GM19328 (cell line): ENCODE data around the gene OTOGL.
"Not testable (repeated sequence)": the region's sequence is repeated elsewhere in the genome, so short reads cannot be mapped to it uniquely, and the experiment has no call there.

Experiments
- ATAC-seq: cut with Tn5 transposase; IDR thresholded peaks from one replicate; pipeline ENCODE4 v1.9.1; 2021; ENCODE audit warnings: mild to moderate bottlenecking, moderate library complexity; ENCODE audit not compliant: unreplicated experiment

The OTOGL gene

GRCh38 chr12:80099259-80099658, at the start of gene OTOGL:
Gene OTOGL (plus strand): TSS chr12:80099537. CDS start chr12:80209432, 109,895 bp downstream.
- ATAC-seq, result no peak

DNA sequence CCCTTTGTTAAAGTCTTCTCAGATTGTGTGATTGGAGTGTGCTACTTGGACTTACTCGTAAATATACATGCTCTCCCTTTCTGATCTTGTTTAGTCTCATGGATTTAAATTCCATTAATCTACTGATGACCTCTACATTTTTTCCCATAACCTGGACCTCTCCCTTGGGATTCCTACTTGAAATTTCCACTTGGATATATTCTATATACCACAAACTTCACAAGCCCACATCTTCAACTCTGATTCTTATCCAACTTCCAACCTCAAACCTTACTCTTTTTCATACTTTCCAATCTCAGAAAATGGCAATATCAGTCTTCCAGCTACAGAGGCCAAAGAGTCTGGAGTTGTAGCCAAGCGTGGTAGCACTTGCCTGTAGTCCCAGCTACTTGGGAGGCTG, 49.1 kb upstream of the OTOGL start:
- no peak for ATAC-seq

DNA sequence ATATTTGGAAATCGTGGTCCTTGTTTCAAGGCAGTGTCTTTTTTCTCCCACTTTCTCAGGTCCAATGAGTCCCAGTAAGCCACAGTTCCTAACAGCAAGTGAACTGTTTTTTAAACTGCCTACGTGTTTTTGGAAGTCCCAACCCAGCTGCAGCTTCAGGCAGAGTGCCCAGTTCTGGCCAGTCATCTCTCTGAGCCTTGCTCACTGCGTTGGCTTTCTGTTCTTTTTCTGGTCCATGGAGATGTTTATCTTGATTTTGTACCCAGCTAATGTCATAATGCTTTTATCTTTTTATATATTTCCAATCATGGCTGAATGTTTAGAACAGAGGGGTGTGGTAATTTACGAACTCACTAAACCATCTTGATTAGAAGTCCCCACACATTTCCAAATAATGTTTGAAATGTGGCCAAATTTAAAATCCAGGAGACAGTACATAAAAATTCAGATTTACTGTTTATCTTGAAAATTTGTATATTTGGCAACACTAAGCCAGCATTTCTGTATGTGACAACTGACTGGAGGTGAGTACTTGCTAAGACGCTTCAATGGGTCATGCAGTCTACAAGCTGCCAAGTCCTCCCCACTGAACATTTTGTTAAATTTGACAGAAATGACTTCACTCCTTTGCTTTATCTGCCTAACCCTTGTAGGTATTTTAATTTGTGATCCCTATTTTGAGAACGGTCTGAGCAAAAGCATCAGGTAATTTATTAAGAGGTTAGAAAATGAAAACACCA, 46.1 kb upstream of the OTOGL start:
- no peak for ATAC-seq

- no peak for ATAC-seq
These were observed 43.1 kb upstream of the OTOGL start for GRCh38 chr12:80056232-80056631.

- ATAC-seq, result no peak
These were observed 42.5 kb upstream of the OTOGL start for GRCh38 chr12:80056845-80057244.

DNA sequence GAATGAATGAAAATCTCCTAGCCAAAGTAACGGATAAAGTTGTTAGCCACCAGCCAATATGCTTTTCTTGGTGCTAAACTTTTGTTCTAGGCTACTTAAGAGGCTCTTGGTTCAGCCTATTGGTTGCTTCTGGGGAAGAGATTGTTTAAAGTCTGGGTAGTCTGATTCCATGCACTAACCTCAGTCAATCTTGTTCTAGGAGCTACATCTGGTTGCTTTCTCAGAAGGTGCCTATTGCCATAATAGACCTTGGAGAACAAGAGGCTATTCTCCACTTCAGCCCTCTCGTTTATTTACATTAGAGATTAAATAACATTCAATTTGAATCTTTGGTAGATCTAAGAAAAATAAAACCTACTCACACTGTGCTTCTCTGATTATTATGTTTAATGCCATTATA, 40.8 kb upstream of the OTOGL start:
- ATAC-seq, result no peak

- ATAC-seq, result no peak
These were observed 40.2 kb upstream of the OTOGL start for GRCh38 chr12:80059102-80059501.

DNA sequence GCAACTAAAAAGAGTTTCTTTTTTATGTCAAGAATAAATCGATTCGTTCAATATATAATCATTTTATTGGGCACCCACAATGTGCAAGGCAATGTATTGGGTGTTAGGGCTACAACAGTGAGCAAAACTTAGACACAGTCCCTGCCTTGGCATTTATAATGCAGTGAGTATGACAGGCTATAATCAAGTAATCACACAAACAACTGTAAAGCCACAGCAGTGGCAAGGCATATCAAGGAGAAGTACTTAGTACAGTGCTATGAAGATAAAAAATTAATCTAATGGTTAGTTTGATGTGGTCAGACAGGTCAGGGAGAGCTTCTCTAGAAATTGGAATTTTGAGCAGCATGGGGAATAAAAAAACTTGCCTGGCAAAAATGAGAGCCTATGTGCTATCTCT, 39.5 kb upstream of the OTOGL start:
- ATAC-seq, result no peak

- ATAC-seq, result no peak
These were observed 35.1 kb upstream of the OTOGL start for GRCh38 chr12:80064269-80064668.

DNA sequence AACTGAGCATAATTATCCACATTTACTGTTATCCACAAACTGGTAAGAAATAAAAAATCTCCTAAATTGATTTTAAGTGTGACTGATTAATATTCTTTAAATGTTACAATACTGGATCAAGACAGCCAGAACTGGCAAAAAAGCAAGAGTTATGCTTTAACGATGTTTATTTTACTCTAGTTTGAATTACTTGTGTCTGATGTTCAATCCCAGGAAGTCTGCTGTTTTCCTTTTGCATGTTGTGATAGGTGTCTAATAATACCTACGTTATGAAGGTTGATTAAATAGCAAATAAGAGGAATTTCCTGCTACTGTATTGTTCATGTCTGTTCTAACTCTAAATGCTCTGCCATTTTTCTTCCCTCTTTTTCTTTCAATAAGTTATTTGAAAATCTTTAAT, 34.4 kb upstream of the OTOGL start:
- ATAC-seq, result no peak

GRCh38 chr12:80068173-80068572, 31.2 kb upstream of the OTOGL start:
- no peak for ATAC-seq

GRCh38 chr12:80083892-80084614, 15.3 kb upstream of the OTOGL start:
- not testable (repeated sequence) for ATAC-seq

GRCh38 chr12:80086025-80086424, 13.3 kb upstream of the OTOGL start:
- no peak for ATAC-seq

GRCh38 chr12:80087486-80088213, 11.7 kb upstream of the OTOGL start:
- ATAC-seq, result no peak

- no peak for ATAC-seq
These were observed 1.3 kb downstream of the OTOGL start for GRCh38 chr12:80100591-80100990.

- no peak for ATAC-seq
These were observed 1.8 kb downstream of the OTOGL start for GRCh38 chr12:80101126-80101525.

GRCh38 chr12:80107221-80107620, 7.9 kb downstream of the OTOGL start:
- ATAC-seq, result no peak

- no peak for ATAC-seq
These were observed 17.4 kb downstream of the OTOGL start for GRCh38 chr12:80116735-80117134.

DNA sequence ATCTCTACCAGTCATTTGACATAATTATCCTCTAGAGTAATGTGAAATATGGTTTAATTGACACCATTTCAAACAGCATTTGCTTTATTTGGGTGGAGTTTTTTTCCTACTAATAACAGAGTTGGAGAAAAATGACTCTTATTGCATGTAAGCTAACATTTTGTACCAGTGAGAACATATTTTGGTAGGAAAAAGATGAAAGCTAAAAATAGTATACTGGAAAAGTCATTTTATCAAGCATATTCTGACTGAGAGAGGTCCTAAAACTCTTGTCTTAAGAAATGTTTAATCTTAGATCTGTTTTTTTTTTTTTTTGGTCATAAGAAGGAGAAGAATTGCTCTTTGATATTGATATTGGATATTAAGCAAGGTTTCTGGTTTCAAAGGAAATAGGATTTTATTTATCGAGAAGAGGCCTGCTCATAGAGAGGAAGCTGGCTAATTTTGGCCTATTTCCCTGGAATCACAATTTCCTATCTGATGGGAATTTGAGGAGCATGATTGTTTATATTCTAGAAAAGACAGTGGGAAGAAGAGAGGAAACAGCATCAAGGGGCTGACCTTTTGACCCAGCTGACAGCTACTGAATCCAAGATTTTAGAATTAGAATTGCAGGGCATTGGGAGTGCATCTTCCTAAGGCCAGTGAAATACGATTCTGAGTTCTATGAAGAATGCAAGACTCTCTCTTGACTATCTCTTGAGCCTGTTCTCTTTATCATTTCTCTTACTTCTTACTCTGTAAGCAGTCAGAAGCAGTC, 19.4 kb downstream of the OTOGL start:
- ATAC-seq, result no peak

- no peak for ATAC-seq
These were observed 21.7 kb downstream of the OTOGL start for GRCh38 chr12:80120994-80121393.

DNA sequence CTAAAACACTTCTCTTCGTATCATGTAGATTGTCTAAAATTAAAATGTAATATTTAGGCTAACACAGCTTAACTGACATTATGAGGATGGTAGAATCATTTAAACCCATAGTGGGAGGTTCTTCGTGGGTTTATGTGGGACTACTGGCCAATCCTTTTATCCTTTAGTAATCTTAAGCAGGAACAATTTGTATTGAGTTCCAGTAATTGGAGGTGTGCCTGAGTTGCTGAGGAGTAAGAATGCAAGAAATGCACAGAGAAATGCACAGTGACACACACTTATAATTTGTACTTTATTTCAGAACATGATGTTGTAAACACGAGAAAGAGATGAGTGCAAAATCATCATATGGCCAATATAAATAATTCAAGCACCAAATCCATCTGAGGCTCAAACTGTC, 22.3 kb downstream of the OTOGL start:
- no peak for ATAC-seq
